Measurements from ENCODE around the gene WDR43. TPM values are rescaled to one million over a fixed set of nuclear protein-coding genes. Genes with fewer than 3 reads are reported as not detected.

Gene WDR43
- total and polyA plus RNA-seq, 2 experiments from 2014 or later = 21.0 to 41.3 TPM

- no peaks in the 10 kb centered on the region for H3K9me3 ChIP-seq (ENCODE audit: low read depth)
- no peak overlapping the region for H3K4me2 ChIP-seq
- no peaks in the 10 kb centered on the region for H3K36me3 ChIP-seq (replicated peaks; ENCODE audit: insufficient read depth, low read depth)
- TF ChIP-seq EZH2 (IDR thresholded peaks at IDR 0.05; ENCODE audit: borderline replicate concordance) = no peak
- TF ChIP-seq EZH2phosphoT487 (IDR thresholded peaks at IDR 0.05; ENCODE audit: low read depth, severe bottlenecking, unreplicated experiment) = no peak
- TF ChIP-seq CTCF (IDR thresholded peaks at IDR 0.05; ENCODE audit: poor library complexity) = no peak
- no peaks in the 10 kb centered on the region for H3K79me2 ChIP-seq
- H3K4me1 ChIP-seq (ENCODE audit: insufficient read depth) = no peaks in the 10 kb centered on the region
- no peak overlapping the region for H2AFZ ChIP-seq
- WGBS (ENCODE audit: low lambda C conversion rate, missing lambda C conversion rate) = 81% methylated on average over 6 of the region's 6 CpGs
- no peaks in the 10 kb centered on the region for H3K9me2 ChIP-seq (replicated peaks; ENCODE audit: insufficient read depth)
- H4K20me1 ChIP-seq (ENCODE audit: insufficient read depth, poor library complexity, severe bottlenecking) = no peaks in the 10 kb centered on the region
- no peak overlapping the region for H3K4me3 ChIP-seq
- no peaks in the 10 kb centered on the region for H3K27me3 ChIP-seq
- no peak for DNase-seq (ENCODE audit: low spot score)
- no peak overlapping the region for H3K27ac ChIP-seq
These were observed 76.1 kb downstream of the WDR43 start for GRCh38 chr2:28970464-28971160.

DNA sequence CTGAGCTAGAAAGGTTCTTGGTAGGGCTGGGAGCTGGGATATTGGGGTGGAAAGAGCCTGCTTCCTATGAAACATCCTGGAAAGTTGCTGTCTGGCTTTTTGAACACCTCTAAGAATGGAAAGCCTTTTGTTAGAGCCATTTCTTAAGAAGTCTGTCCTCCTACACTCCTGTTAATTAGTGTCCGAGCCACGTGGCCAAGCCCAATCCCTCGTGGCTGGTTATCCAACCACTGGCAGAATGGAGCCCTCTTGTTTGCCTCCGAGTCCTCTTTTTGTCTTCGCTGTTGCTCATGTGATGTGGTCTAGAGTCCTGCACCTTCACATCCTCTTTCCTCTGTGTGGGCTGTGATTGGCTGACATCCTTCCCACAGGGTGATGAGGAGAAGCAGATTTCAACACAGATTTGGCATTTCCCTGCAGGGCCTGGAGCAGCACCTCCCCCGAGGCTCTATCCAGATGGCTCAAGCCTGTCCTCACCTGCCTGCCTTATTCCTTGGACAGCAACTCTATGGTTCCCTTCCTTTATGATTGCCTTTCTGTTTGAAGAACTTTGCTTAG is 78.4 kb downstream of the WDR43 start:
- Histone ChIP-seq H3K27ac (no peak overlapping the region), H3K36me3 (replicated peaks; ENCODE audit: insufficient read depth, low read depth) (no peaks in the 10 kb centered on the region), H3K4me1 (ENCODE audit: insufficient read depth) (peaks cover 5% of the 10 kb centered on the region), H3K79me2 (no peaks in the 10 kb centered on the region), H3K9me3 (ENCODE audit: low read depth) (no peaks in the 10 kb centered on the region), H3K9me2 (replicated peaks; ENCODE audit: insufficient read depth) (no peaks in the 10 kb centered on the region), H3K4me3 (no peak overlapping the region), H3K27me3 (no peaks in the 10 kb centered on the region), H2AFZ (no peak overlapping the region), H3K4me2 (no peak overlapping the region), H4K20me1 (ENCODE audit: insufficient read depth, poor library complexity, severe bottlenecking) (no peaks in the 10 kb centered on the region)
- WGBS (ENCODE audit: low lambda C conversion rate, missing lambda C conversion rate) = 91% methylated on average over 6 of the region's 6 CpGs
- DNase-seq (ENCODE audit: low spot score) = no peak
- TF ChIP-seq EZH2 (IDR thresholded peaks at IDR 0.05; ENCODE audit: borderline replicate concordance) = no peak

- Histone ChIP-seq H4K20me1 (ENCODE audit: insufficient read depth, poor library complexity, severe bottlenecking) (no peaks in the 10 kb centered on the region), H3K9me2 (replicated peaks; ENCODE audit: insufficient read depth) (no peaks in the 10 kb centered on the region), H3K4me1 (ENCODE audit: insufficient read depth) (peaks cover 5% of the 10 kb centered on the region), H3K4me3 (no peak overlapping the region), H3K9me3 (ENCODE audit: low read depth) (no peaks in the 10 kb centered on the region), H3K79me2 (no peaks in the 10 kb centered on the region), H2AFZ (no peak overlapping the region), H3K27me3 (no peaks in the 10 kb centered on the region), H3K4me2 (no peak overlapping the region), H3K27ac (no peak overlapping the region), H3K36me3 (replicated peaks; ENCODE audit: insufficient read depth, low read depth) (no peaks in the 10 kb centered on the region)
- TF ChIP-seq EZH2phosphoT487 (IDR thresholded peaks at IDR 0.05; ENCODE audit: low read depth, severe bottlenecking, unreplicated experiment) = no peak
- TF ChIP-seq CTCF (IDR thresholded peaks at IDR 0.05; ENCODE audit: poor library complexity) = no peak
- TF ChIP-seq EZH2 (IDR thresholded peaks at IDR 0.05; ENCODE audit: borderline replicate concordance) = no peak
- DNase-seq (ENCODE audit: low spot score) = no peak
- WGBS (ENCODE audit: low lambda C conversion rate, missing lambda C conversion rate) = 97% methylated on average over 4 of the region's 4 CpGs
These were observed 79.8 kb downstream of the WDR43 start for GRCh38 chr2:28974252-28974651.

GRCh38 chr2:28975671-28976070 is 81.2 kb downstream of the WDR43 start:
- Histone ChIP-seq H3K9me3 (ENCODE audit: low read depth) (no peaks in the 10 kb centered on the region), H4K20me1 (ENCODE audit: insufficient read depth, poor library complexity, severe bottlenecking) (no peaks in the 10 kb centered on the region), H3K79me2 (no peaks in the 10 kb centered on the region), H3K36me3 (replicated peaks; ENCODE audit: insufficient read depth, low read depth) (no peaks in the 10 kb centered on the region), H3K9me2 (replicated peaks; ENCODE audit: insufficient read depth) (no peaks in the 10 kb centered on the region), H2AFZ (no peak overlapping the region), H3K4me1 (ENCODE audit: insufficient read depth) (peaks cover 6% of the 10 kb centered on the region), H3K27ac (no peak overlapping the region), H3K4me3 (no peak overlapping the region), H3K27me3 (no peaks in the 10 kb centered on the region), H3K4me2 (no peak overlapping the region)
- DNase-seq (ENCODE audit: low spot score) = no peak
- WGBS (ENCODE audit: low lambda C conversion rate, missing lambda C conversion rate) = 75% methylated on average over 1 of the region's 1 CpG
- TF ChIP-seq CTCF (IDR thresholded peaks at IDR 0.05; ENCODE audit: poor library complexity) = no peak

Data from hepatocyte (in vitro differentiated cells).